SK-N-SH (cell line): ENCODE results near the gene PRPF4. TPM values are rescaled to one million over a fixed set of nuclear protein-coding genes. Genes with fewer than 3 reads are reported as not detected.

Experiments used
- CTCF ChIA-PET: fragments of 300-600, 350-600 bp; formaldehyde crosslinking; extraction: SDS; loops from one replicate; lab custom pipeline; 2021; lab: Yijun Ruan, JAX
- POLR2A ChIA-PET: fragments of 350-600 bp; sonication (Branson Sonifier 250); formaldehyde crosslinking; extraction: SDS; loops from one replicate; lab custom pipeline; 2020; ENCODE audit warnings: antibody characterized with exemption, inconsistent platforms; lab: Yijun Ruan, JAX
- DNase-seq: peaks from one replicate; pipeline ENCODE4 v3.0.0; 2012
- H2AFZ ChIP-seq: fragments of 200-600 bp; sonication (generic); 2 replicates; pipeline ENCODE4 v1.8.1; 2016; ENCODE audit warnings: antibody characterized with exemption, mild to moderate bottlenecking, low read depth
- H3F3A ChIP-seq: fragments of 200-600 bp; sonication (generic); replicated peaks from 2 replicates; pipeline ENCODE3; 2016; ENCODE audit warnings: antibody characterized with exemption, mild to moderate bottlenecking; ENCODE audit not compliant: insufficient read depth
- H3K27ac ChIP-seq, 2 experiments: fragments of 200-500 bp in 1 of 2; fragments of 200-600 bp in 1 of 2; sonication (Bioruptor generic) in 1 of 2; sonication (generic), shearing (Covaris generic) in 1 of 2; 2 replicates each; pipeline versions ENCODE4 v1.5.1 to v1.6.1; 2014 to 2016; ENCODE audit warnings: low read depth in 2 of 2, inconsistent platforms in 1 of 2, low read length in 1 of 2, mild to moderate bottlenecking in 1 of 2, mixed read lengths in 1 of 2
- H3K27me3 ChIP-seq: fragments of 200-600 bp; sonication (generic), shearing (Covaris generic); 2 replicates; pipeline ENCODE4 v1.6.1; 2016; ENCODE audit warnings: mixed run types; ENCODE audit not compliant: insufficient read depth
- H3K36me3 ChIP-seq, 2 experiments: fragments of 200-500 bp in 1 of 2; fragments of 200-600 bp in 1 of 2; sonication (Bioruptor generic) in 1 of 2; sonication (generic) in 1 of 2; replicated peaks in 1 of 2; 2 replicates each; pipeline versions ENCODE3 to v1.5.1; 2014 to 2016; ENCODE audit warnings: low read length in 1 of 2, mild to moderate bottlenecking in 1 of 2; ENCODE audit not compliant: insufficient read depth in 2 of 2, control insufficient read depth in 1 of 2
- H3K4me1 ChIP-seq, 2 experiments: fragments of 200-500 bp in 1 of 2; fragments of 200-600 bp in 1 of 2; sonication (Bioruptor generic) in 1 of 2; sonication (generic), shearing (Covaris generic) in 1 of 2; 2 replicates each; pipeline versions ENCODE4 v1.5.1 to v1.6.1; 2014 to 2016; ENCODE audit warnings: low read depth in 1 of 2, low read length in 1 of 2, mixed run types in 1 of 2; ENCODE audit not compliant: insufficient read depth in 2 of 2, control insufficient read depth in 1 of 2
- H3K4me2 ChIP-seq: fragments of 200-600 bp; sonication (generic), shearing (Covaris generic); 2 replicates; pipeline ENCODE4 v1.6.1; 2017; ENCODE audit warnings: mixed run types
- H3K4me3 ChIP-seq, 2 experiments: fragments of 200-500 bp in 1 of 2; fragments of 200-600 bp in 1 of 2; sonication (Bioruptor generic) in 1 of 2; sonication (generic), shearing (Covaris generic) in 1 of 2; 2 replicates each; pipeline versions ENCODE4 v1.5.1 to v1.8.1; 2014 to 2016; ENCODE audit warnings: low read depth in 2 of 2, inconsistent platforms in 1 of 2, low read length in 1 of 2, mild to moderate bottlenecking in 1 of 2, mixed read lengths in 1 of 2, moderate library complexity in 1 of 2
- H3K79me2 ChIP-seq: fragments of 200-600 bp; sonication (generic); 2 replicates; pipeline ENCODE4 v1.8.1; 2017; ENCODE audit warnings: mild to moderate bottlenecking; ENCODE audit not compliant: insufficient read depth
- H3K9ac ChIP-seq: fragments of 200-600 bp; sonication (generic); 2 replicates; pipeline ENCODE4 v1.6.1; 2017; ENCODE audit warnings: mixed run types
- H3K9me2 ChIP-seq: fragments of 200-600 bp; sonication (generic); 2 replicates; pipeline ENCODE4 v1.6.1; 2017; ENCODE audit warnings: mixed run types
- H3K9me3 ChIP-seq: fragments of 200-600 bp; sonication (generic); 2 replicates; pipeline ENCODE4 v1.6.1; 2017; ENCODE audit warnings: mixed run types, mild to moderate bottlenecking, moderate library complexity
- H4K20me1 ChIP-seq: fragments of 200-600 bp; sonication (generic); 2 replicates; pipeline ENCODE4 v1.6.1; 2017; ENCODE audit warnings: mild to moderate bottlenecking, mixed run types; ENCODE audit not compliant: insufficient read depth
- ELF1 ChIP-seq: IDR thresholded peaks from 2 replicates; pipeline ENCODE4 v1.4.0; 2012
- EP300 ChIP-seq, 2 experiments: IDR thresholded peaks; 2 replicates each; pipeline versions ENCODE4 v1.4.0 to v1.6.1; 2012; ENCODE audit warnings: borderline replicate concordance in 1 of 2, low read depth in 1 of 2, low read length in 1 of 2
- FOXM1 ChIP-seq: IDR thresholded peaks from 2 replicates; pipeline ENCODE4 v1.4.0; 2012; ENCODE audit warnings: low read depth, mild to moderate bottlenecking
- MXI1 ChIP-seq: IDR thresholded peaks from 2 replicates; pipeline ENCODE4 v1.6.1; 2012; ENCODE audit warnings: mild to moderate bottlenecking, low read depth, low read length, improper control_type of control experiment
- NFIC ChIP-seq: IDR thresholded peaks from 2 replicates; pipeline ENCODE4 v1.4.0; 2012; ENCODE audit warnings: borderline replicate concordance
- NRF1 ChIP-seq: IDR thresholded peaks from 2 replicates; pipeline ENCODE4 v1.6.1; 2012; ENCODE audit warnings: low read depth, mild to moderate bottlenecking, low read length
- RCOR1 ChIP-seq: fragments of 150-350 bp; IDR thresholded peaks from 2 replicates; pipeline ENCODE4 v1.6.1; 2017; ENCODE audit warnings: antibody characterized with exemption, low read length
- RXRA ChIP-seq: IDR thresholded peaks from 2 replicates; pipeline ENCODE4 v1.4.0; 2012; ENCODE audit warnings: low read depth, mild to moderate bottlenecking, borderline replicate concordance
- SIN3A ChIP-seq: IDR thresholded peaks from 2 replicates; pipeline ENCODE4 v1.6.1; 2012; ENCODE audit warnings: low read depth, mild to moderate bottlenecking, low read length, moderate library complexity, borderline replicate concordance
- USF1 ChIP-seq: IDR thresholded peaks from 2 replicates; pipeline ENCODE4 v1.4.0; 2012; ENCODE audit warnings: low read depth, borderline replicate concordance
- ZBTB33 ChIP-seq: IDR thresholded peaks from 2 replicates; pipeline ENCODE4 v1.4.0; 2012; ENCODE audit warnings: low read depth, borderline replicate concordance
- WGBS: methylation state at CpG from one replicate; pipeline ENCODE4 v1.1.6; 2017; ENCODE audit warnings: low lambda C conversion rate; 5-methylcytosine and 5-hydroxymethylcytosine counted together
- polyA plus RNA-seq, 3 experiments: library from polyadenylated mRNA; depleted of rRNA; stranded (reverse); fragments of >200 nt; gene quantifications; 2 replicates each; pipeline ENCODE4 v1.2.3, GENCODE V29; 2012

PRPF4 gene
- polyA plus RNA-seq, 1 of the 3 experiments (the other 2 are of a cell fraction) = 23.2 TPM

DNA sequence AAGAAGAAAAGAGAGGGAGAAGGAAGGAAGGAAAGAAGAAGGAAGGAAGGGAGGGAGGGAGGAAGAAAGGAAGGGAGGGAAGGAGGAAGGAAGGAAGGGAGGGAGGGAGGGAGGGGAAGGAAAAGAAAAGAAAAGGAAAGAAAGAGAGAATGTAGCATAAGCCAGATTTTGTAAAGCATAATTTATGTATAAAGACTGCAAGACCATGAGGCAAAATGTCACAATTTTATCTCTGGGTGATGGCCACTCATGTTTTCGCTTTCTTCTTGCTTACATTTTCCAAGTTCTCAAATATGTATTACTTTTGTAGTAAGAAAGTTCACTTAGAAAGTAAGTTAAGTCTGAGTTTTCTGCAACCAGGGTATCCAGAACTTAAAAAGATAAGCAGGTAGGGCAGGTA, 31.1 kb downstream of the PRPF4 start:
- Histone ChIP-seq H3K27me3 (no peaks in the 10 kb centered on the region), H3K9ac (no peak overlapping the region), H3K9me2 (no peaks in the 10 kb centered on the region), H3F3A (peaks cover 3% of the 10 kb centered on the region), H3K4me2 (no peak overlapping the region), H2AFZ (no peak overlapping the region), H3K36me3 (no peaks in the 10 kb centered on the region), H3K79me2 (no peaks in the 10 kb centered on the region), H3K9me3 (no peaks in the 10 kb centered on the region), H3K4me1 (no peaks in the 10 kb centered on the region; a peak in 1 of 4 replicates), H3K4me3 (no peak overlapping the region), H4K20me1 (no peaks in the 10 kb centered on the region), H3K27ac (no peak overlapping the region)
- WGBS = 82% methylated on average over 1 of the region's 1 CpG
- ChIA-PET POLR2A (no interaction called here), CTCF (interaction anchor here (1.0 kb wide), 1 partner anchor 10 kb away, joined by 3 read pairs; no protein-coding TSS in a partner anchor)
- TF ChIP-seq EP300 (IDR thresholded peaks at IDR 0.05; ENCODE audit: borderline replicate concordance in 1 of 2, low read depth in 1 of 2, low read length in 1 of 2) (no peak), SIN3A (no peak), FOXM1 (no peak), RCOR1 (no peak), RXRA (no peak), NFIC (no peak), MXI1 (no peak)
- no peak for DNase-seq

DNA sequence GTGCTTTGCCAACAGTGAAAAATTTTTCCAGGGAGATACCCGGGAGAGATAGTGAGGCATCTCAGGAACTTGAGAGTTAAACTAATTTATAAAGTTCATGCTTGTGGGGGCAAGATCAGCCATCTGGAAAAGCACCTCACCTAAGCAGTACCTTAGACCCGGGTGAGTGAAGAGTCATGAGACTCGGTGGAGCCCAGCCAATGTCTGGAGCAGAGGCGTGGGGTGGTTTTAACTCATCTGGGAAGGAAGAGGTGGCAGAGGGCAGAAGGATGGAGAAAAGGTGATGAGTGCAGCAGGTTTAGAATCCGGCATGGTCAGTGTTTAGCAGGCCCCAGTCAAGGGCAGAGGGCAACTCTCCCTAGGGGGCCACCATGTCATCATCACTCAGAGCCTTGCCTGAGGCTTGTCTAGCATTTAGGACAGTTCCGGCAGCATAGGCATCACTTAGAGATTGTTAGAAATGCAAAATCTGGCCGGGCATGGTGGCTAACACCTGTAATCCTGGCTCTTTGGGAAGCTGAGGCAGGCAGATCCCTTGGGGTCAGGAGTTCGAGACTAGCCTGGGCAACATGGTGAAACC, 32.0 kb downstream of the PRPF4 start:
- Histone ChIP-seq H3K27ac (no peak overlapping the region), H2AFZ (no peak overlapping the region), H3K4me1 (no peaks in the 10 kb centered on the region; a peak in 1 of 4 replicates), H3K4me2 (no peak overlapping the region), H4K20me1 (no peaks in the 10 kb centered on the region), H3F3A (peaks cover 3% of the 10 kb centered on the region), H3K9ac (no peak overlapping the region), H3K9me2 (no peaks in the 10 kb centered on the region), H3K4me3 (no peak overlapping the region), H3K9me3 (no peaks in the 10 kb centered on the region), H3K27me3 (no peaks in the 10 kb centered on the region)
- WGBS = 53% methylated on average over 8 of the region's 8 CpGs
- ChIA-PET CTCF (interaction anchor here (1.2 to 1.6 kb wide), 3 partner anchors 34 to 281 kb away, joined by 4 to 8 read pairs (median 4); partner anchors contain the start of gene ALAD), POLR2A (no interaction called here)
- DNase-seq = no peak
- TF ChIP-seq ZBTB33 (no peak), USF1 (no peak), NRF1 (no peak), ELF1 (no peak)
- TF ChIP-seq, all 33 proteins: peak for 0
- Histone ChIP-seq H3K79me2 (no peaks in the 10 kb centered on the region), H3K36me3 (no peaks in the 10 kb centered on the region)
